Spleen (tissue), 11 donors: Measurements from ENCODE around the gene DYNC2I2. TPM values are rescaled to one million over a fixed set of nuclear protein-coding genes. Genes with fewer than 3 reads are reported as not detected.

Experiments
- DNase-seq: peaks from one replicate; pipeline ENCODE4 v3.0.0-alpha.2; 2020
- H3K27ac ChIP-seq, 8 donors: fragments of 200-600 bp; sonication (generic) in 7 of 8; 1 replicate in 4 of 8; 2 replicates in 4 of 8; pipeline versions ENCODE4 v1.5.0 to v1.8.0; 2016 to 2021; ENCODE audit warnings: inconsistent platforms in 4 of 8, mild to moderate bottlenecking in 4 of 8, moderate library complexity in 1 of 8
- H3K27me3 ChIP-seq, 7 donors: fragments of 200-600 bp; sonication (generic) in 6 of 7; replicated peaks in 1 of 7; 1 replicate in 4 of 7; 2 replicates in 3 of 7; pipeline versions ENCODE4 v1.5.0 to v1.8.0; 2016 to 2021; ENCODE audit warnings: inconsistent platforms in 3 of 7, mild to moderate bottlenecking in 1 of 7
- H3K36me3 ChIP-seq, 6 donors: fragments of 200-600 bp; sonication (generic) in 5 of 6; 1 replicate in 4 of 6; 2 replicates in 2 of 6; pipeline versions ENCODE4 v1.5.0 to v1.8.0; 2016 to 2021; ENCODE audit warnings: inconsistent platforms in 2 of 6
- H3K4me1 ChIP-seq, 6 donors: fragments of 200-600 bp; sonication (generic) in 5 of 6; 1 replicate in 3 of 6; 2 replicates in 3 of 6; pipeline versions ENCODE4 v1.5.0 to v1.8.0; 2016 to 2021; ENCODE audit warnings: inconsistent platforms in 3 of 6
- H3K4me3 ChIP-seq, 8 donors: fragments of 200-600 bp; sonication (generic) in 7 of 8; 1 replicate in 4 of 8; 2 replicates in 4 of 8; pipeline versions ENCODE4 v1.5.0 to v1.8.0; 2016 to 2021; ENCODE audit warnings: inconsistent platforms in 4 of 8, mild to moderate bottlenecking in 4 of 8, moderate library complexity in 2 of 8
- H3K9me3 ChIP-seq, 8 donors: fragments of 200-600 bp; sonication (generic) in 7 of 8; 1 replicate in 4 of 8; 2 replicates in 4 of 8; pipeline versions ENCODE4 v1.5.0 to v1.8.0; 2016 to 2021; ENCODE audit warnings: inconsistent platforms in 4 of 8
- POLR2A ChIP-seq, 3 donors: fragments of 450-650 bp; IDR thresholded peaks; one replicate each; pipeline ENCODE4 v1.5.1; 2017; ENCODE audit warnings: antibody characterized with exemption in 3 of 3, mild to moderate bottlenecking in 1 of 3
- POLR2AphosphoS5 ChIP-seq, 3 donors: sonication (generic); formaldehyde crosslinking; IDR thresholded peaks; one replicate each; pipeline ENCODE4 v1.5.1; 2017; ENCODE audit warnings: antibody characterized with exemption in 3 of 3
- WGBS, 5 donors: extraction: QIAGEN DNeasy Blood & Tissue Kit in 3 of 5; methylation state at CpG; one replicate each; pipeline versions ENCODE4 v1.1.5 to v1.1.7; 2013 to 2018; 5-methylcytosine and 5-hydroxymethylcytosine counted together
- intact Hi-C: fragments of 100-400 bp; cut with DNase I; formaldehyde crosslinking; loops from one replicate; pipeline ENCODE4 v1.15.0; 2023; ENCODE audit warnings: low total_unique reads
- polyA plus RNA-seq, 3 donors: library from polyadenylated mRNA; stranded (reverse); fragments of 200-250 nt; gene quantifications; one replicate each; pipeline ENCODE4 v1.2.1, GENCODE V29; 2013
- total RNA-seq, 7 donors: library from RNA; depleted of rRNA in 3 of 7; stranded (reverse); fragments of >200 nt in 3 of 7; fragmentation: NEBNext Ultra II Directional in 4 of 7; extraction: Animal tissue kit (Norgen Biotek cat#: 25700) in 4 of 7; gene quantifications; one replicate each; pipeline versions ENCODE4 v1.1.0 to v1.2.1, GENCODE V29; 2016 to 2021
- TF ChIP-seq, protein P1 (sequence below), 11 experiments: fragments of 200-600 bp in 7 of 11; fragments of 450-650 bp in 4 of 11; sonication (generic) in 4 of 11; IDR thresholded peaks in 8 of 11; conservative IDR thresholded peaks in 3 of 11; 1 replicate in 7 of 11; 2 replicates in 4 of 11; pipeline versions ENCODE4 v1.4.0 to v1.8.0; 2016 to 2021; ENCODE audit warnings: antibody characterized with exemption in 11 of 11, inconsistent platforms in 4 of 11, mild to moderate bottlenecking in 1 of 11
- donor health status: healthy with polysubstance abuse.
- donor health status: DM: no; HTN: no; CAD: no; lungs with moderate emphysema.
- donor health status: DM: no; HTN: no; CAD: no.
- donor health status: Bipolar disorder and iron deficiency.
- donor health status: healthy.
- donor health status: DM: no; HTN: no; CAD: no.
- donor health status: DM: yes; HTN: yes; CAD: no.

DYNC2I2 gene
- total and polyA plus RNA-seq, 10 donors, result 19.0 to 61.6 (median 29.2) TPM

DNA sequence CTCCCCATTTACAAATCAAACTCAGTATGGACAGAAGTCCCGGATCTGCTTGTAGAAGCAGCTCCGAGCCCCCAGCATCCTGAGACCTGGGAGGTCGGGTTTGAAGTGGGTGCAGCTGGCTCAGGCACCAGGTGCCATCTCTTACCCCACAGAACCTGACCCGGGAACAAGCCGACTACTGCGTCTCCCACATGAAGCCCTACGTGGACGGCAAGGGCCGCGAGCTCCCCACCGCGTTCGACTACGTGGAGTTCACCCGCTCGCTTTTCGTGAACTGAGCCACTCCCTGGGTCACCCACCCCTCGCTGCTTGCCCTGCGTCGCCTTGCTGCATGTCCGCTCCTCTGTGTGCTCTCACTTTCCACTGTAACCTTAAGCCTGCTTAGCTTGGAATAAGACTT, 23.6 kb downstream of the DYNC2I2 start:
- no peak overlapping the region for H3K27ac ChIP-seq
- H3K36me3 ChIP-seq, result peaks cover 3 to 100% (median 69%) of the 10 kb centered on the region in 6 donors
- H3K9me3 ChIP-seq, result no peaks in the 10 kb centered on the region
- H3K4me3 ChIP-seq, result no peak overlapping the region
- WGBS, 5 donors, result 92 to 97% (median 95%) methylated on average over 21 of the region's 21 CpGs
- H3K4me1 ChIP-seq, result peaks cover 0 to 49% (median 28%) of the 10 kb centered on the region in 6 donors
- H3K27me3 ChIP-seq, result no peaks in the 10 kb centered on the region
- intact Hi-C loops, result no loop called here
- DNase-seq, result peak; percentile 54
- TF ChIP-seq POLR2AphosphoS5 (IDR thresholded peaks at IDR 0.05) (peak in 2 of 3 donors; percentile 23 to 35), POLR2A (IDR thresholded peaks at IDR 0.05) (no peak)

- H3K36me3 ChIP-seq, result peaks cover 4 to 100% (median 75%) of the 10 kb centered on the region in 6 donors
- TF ChIP-seq POLR2A (IDR thresholded peaks at IDR 0.05), result no peak
- TF ChIP-seq POLR2AphosphoS5 (IDR thresholded peaks at IDR 0.05), result no peak
- TF ChIP-seq, protein P1, sequence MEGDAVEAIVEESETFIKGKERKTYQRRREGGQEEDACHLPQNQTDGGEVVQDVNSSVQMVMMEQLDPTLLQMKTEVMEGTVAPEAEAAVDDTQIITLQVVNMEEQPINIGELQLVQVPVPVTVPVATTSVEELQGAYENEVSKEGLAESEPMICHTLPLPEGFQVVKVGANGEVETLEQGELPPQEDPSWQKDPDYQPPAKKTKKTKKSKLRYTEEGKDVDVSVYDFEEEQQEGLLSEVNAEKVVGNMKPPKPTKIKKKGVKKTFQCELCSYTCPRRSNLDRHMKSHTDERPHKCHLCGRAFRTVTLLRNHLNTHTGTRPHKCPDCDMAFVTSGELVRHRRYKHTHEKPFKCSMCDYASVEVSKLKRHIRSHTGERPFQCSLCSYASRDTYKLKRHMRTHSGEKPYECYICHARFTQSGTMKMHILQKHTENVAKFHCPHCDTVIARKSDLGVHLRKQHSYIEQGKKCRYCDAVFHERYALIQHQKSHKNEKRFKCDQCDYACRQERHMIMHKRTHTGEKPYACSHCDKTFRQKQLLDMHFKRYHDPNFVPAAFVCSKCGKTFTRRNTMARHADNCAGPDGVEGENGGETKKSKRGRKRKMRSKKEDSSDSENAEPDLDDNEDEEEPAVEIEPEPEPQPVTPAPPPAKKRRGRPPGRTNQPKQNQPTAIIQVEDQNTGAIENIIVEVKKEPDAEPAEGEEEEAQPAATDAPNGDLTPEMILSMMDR (IDR thresholded peaks at IDR 0.05 in 8 of 11, conservative IDR thresholded peaks at IDR 0.05 in 3 of 11), result no peak
- no peak overlapping the region for H3K4me3 ChIP-seq
- peaks cover 0 to 48% (median 28%) of the 10 kb centered on the region in 6 donors for H3K4me1 ChIP-seq
- intact Hi-C loops, result no loop called here
- no peaks in the 10 kb centered on the region for H3K27me3 ChIP-seq
- WGBS, 5 donors, result 94 to 96% (median 94%) methylated on average over 14 of the region's 14 CpGs
- no peaks in the 10 kb centered on the region for H3K9me3 ChIP-seq
- no peak overlapping the region for H3K27ac ChIP-seq
- peak; percentile 36 for DNase-seq
These were observed 24.2 kb downstream of the DYNC2I2 start for GRCh38 chr9:128632486-128632885.

DNA sequence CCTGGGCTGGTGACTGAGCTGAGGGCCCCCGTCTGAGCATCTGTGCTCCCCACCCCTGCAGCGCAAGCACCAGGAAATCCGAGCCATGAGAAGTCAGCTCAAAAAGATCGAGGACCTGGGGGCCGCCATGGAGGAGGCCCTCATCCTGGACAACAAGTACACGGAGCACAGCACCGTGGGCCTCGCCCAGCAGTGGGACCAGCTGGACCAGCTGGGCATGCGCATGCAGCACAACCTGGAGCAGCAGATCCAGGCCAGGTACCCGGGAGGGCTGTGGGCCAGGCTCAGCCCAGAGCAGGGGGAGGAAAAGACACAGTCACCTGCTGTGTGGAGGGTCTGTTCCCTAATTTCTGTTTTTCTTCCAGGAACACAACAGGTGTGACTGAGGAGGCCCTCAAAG, 24.6 kb downstream of the DYNC2I2 start:
- no peaks in the 10 kb centered on the region for H3K27me3 ChIP-seq
- DNase-seq, result peak; percentile 64
- intact Hi-C loops, result no loop called here
- H3K9me3 ChIP-seq, result no peaks in the 10 kb centered on the region
- peaks cover 7 to 100% (median 77%) of the 10 kb centered on the region in 6 donors for H3K36me3 ChIP-seq
- 91 to 95% (median 94%) methylated on average over 10 of the region's 10 CpGs for WGBS, 5 donors
- H3K4me3 ChIP-seq, result no peak overlapping the region
- peaks cover 0 to 48% (median 28%) of the 10 kb centered on the region in 6 donors for H3K4me1 ChIP-seq
- no peak overlapping the region for H3K27ac ChIP-seq
- peak in 2 of 3 donors; percentile 23 to 53 for TF ChIP-seq POLR2AphosphoS5 (IDR thresholded peaks at IDR 0.05)
- TF ChIP-seq, protein P1 (IDR thresholded peaks at IDR 0.05 in 8 of 11, conservative IDR thresholded peaks at IDR 0.05 in 3 of 11), result no peak

- intact Hi-C loops, result no loop called here
- TF ChIP-seq POLR2A (IDR thresholded peaks at IDR 0.05), result no peak
- TF ChIP-seq, protein P1 (IDR thresholded peaks at IDR 0.05 in 8 of 11, conservative IDR thresholded peaks at IDR 0.05 in 3 of 11), result no peak
- TF ChIP-seq POLR2AphosphoS5 (IDR thresholded peaks at IDR 0.05), result no peak
- H3K27ac ChIP-seq, result no peak overlapping the region
- H3K27me3 ChIP-seq, result no peaks in the 10 kb centered on the region
- peaks cover 10 to 100% (median 81%) of the 10 kb centered on the region in 6 donors for H3K36me3 ChIP-seq
- H3K9me3 ChIP-seq, result no peaks in the 10 kb centered on the region
- H3K4me1 ChIP-seq, result peaks cover 0 to 48% (median 28%) of the 10 kb centered on the region in 6 donors
- no peak overlapping the region for H3K4me3 ChIP-seq
- WGBS, 5 donors, result 93 to 97% (median 95%) methylated on average over 9 of the region's 9 CpGs
- peak; percentile 1 for DNase-seq
These were observed 25.0 kb downstream of the DYNC2I2 start for GRCh38 chr9:128631636-128632035.
